HG03060 (cell line): ENCODE results near the gene STAG1.
"Not testable (repeated sequence)": the region's sequence is repeated elsewhere in the genome, so short reads cannot be mapped to it uniquely, and the experiment has no call there.

Experiments
- ATAC-seq: cut with Tn5 transposase; IDR thresholded peaks from one replicate; pipeline ENCODE4 v1.9.1; 2021; ENCODE audit warnings: low read depth, moderate number of reproducible peaks; ENCODE audit not compliant: unreplicated experiment

STAG1 gene

DNA sequence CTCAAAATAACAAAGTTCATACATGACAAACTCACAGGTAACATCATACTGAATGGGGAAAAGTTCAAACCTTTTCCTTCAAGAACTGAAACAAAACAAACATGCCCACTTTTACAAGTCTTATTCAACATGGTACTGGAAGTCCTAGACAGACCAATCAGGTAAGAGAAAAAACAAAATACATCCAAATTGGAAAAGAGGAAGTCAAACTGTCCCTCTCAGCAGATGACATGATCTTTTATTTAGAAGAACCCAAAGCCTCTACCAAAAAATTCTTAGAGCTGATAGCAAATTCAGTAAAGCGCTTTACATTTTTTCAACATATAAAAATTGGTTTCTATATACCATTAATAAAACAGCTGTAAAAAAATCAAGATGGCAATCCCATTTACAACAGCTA is 219.4 kb downstream of the STAG1 start:
- ATAC-seq, result no peak

DNA sequence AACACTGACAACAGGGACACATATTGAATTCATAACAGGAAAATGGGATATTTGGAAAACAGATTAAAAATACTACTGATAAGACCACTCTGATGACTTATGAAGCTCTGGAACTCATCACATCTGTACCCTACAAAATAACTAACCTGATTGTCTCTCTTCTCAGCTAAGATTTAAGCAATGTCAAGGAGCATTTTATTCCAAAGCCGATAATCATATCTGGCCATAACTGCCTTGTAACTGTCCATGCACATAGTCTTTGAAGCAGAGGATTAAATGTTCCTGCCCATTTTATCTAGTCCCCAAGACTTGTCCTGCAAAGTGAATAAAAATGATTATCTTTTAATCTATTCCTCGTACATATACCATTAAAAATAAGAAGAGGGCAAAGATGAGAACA is 234.1 kb downstream of the STAG1 start:
- ATAC-seq, result no peak

DNA sequence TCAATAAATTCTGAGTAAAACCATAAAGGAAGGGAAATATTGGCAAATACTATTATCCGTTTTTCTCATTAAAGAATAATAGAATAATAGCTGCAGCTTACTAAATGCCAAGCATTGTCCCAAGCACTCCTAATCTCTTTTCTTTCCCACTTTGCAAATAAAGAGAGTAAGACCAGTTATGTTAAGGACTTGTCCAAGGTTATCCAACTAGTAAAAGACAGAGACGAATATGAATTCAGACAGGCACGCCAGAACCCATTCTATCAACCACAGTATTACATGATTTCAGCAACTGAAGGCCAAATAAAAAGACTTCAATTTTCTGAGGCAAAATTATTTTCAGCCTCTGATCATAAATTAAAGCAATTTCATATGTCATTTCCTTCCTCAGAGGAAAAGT is 235.5 kb downstream of the STAG1 start:
- ATAC-seq, result no peak

DNA sequence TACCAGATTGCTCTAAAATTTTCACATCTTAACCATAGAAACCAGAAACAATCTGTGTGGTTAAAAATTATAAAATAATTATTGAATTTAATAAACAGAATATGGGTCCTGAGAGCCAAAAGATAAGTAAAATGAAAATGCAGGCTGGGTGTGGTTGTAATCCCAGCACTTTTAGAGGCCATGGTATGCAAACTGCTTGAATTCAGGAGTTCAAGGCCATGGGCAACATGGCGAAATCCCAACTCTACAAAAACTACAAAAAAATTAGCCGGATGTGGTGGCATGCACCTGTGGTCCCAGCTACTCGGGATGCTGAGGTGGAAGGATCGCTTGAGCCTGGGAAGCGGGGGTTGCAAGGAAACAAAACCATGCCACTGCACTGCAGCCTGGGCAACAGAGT is 236.1 kb downstream of the STAG1 start:
- ATAC-seq, result no peak

DNA sequence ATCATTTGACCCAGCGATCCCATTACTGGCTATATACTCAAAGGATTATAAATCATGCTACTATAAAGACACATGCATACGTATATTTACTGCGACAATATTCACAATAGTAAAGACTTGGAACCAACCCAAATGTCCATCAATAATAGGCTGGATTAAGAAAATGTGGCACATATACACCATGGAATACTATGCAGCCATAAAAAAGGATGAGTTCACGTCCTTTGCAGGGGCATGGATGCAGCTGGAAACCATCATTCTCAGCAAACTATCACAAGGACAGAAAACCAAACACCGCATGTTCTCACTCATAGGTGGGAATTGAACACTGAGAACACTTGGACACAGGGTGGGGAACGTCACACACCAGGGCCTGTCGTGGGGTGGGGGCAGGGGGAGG is 237.6 kb downstream of the STAG1 start:
- ATAC-seq, result not testable (repeated sequence)

DNA sequence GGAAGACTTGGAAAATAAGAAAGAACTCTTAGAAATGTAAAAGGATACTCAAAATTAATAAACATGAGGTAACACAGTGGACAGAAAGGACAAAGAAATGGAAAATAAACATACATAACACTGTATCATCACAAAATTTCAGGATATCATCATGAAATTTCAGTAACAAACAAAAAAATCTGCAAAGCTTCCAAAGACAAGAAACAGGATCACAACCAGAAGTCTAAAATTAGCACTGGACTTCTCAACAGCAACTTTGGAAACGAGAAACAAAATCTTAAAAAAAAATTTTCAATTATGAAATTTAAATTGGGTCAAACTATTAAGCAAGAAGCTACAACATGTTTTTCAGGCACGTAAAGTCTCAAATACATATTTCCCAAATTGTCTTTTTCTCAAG is 238.8 kb downstream of the STAG1 start:
- ATAC-seq, result no peak

DNA sequence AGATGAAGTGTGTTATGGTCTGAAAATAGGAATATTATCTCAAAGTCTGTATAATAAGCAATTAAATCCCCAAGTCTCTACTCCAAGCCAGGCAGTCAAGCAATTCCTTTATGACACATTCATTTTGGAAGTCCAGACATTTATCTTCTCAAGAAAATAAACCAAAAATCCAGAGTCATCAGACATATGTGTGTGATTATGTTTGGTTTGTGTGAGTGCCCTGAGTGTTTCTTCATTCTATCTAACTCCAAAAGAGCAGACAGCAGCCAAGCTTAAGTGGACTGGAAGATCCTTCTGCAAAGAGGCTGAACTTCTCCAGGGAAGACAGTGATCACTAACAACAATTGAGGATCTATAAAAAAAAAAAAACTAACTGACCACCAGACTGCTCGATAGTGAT is 239.8 kb downstream of the STAG1 start:
- no peak for ATAC-seq

DNA sequence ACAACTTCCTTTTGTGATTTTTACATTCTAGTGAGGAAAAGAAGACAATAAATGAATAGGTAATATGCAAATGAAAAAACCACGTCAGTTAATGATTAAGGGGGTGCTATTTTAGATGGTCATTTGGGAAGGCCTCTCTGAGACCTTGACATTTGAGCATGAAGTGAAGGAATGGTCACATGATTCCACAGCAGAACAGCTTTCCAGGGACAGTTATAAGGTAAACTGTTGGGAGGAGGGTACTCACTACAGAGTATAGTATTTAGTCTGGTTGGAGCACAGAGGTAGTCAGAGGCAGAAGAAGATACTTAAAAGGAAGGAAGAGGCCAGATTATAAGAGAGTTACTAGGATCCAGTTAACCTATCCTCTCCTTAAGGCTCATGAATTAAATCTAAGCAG is 246.5 kb downstream of the STAG1 start:
- ATAC-seq, result no peak

DNA sequence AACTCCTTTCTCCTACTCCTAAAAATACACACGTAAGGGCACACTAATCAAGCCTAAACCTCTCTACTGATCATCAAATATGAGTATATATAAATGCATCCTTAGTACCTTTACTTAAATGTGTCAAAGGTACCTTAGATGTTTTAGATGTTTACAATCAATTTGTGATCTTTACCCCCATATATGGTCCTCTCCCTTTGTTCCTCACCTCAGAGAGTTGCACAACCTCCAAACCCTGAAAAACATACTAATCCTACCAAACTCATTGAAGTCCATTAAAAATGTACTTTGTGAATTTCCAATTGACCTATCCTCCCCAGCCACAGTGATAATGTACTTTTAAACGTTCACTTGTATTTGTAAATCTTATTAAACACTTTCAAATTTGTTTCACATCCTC is 249.1 kb downstream of the STAG1 start:
- no peak for ATAC-seq

DNA sequence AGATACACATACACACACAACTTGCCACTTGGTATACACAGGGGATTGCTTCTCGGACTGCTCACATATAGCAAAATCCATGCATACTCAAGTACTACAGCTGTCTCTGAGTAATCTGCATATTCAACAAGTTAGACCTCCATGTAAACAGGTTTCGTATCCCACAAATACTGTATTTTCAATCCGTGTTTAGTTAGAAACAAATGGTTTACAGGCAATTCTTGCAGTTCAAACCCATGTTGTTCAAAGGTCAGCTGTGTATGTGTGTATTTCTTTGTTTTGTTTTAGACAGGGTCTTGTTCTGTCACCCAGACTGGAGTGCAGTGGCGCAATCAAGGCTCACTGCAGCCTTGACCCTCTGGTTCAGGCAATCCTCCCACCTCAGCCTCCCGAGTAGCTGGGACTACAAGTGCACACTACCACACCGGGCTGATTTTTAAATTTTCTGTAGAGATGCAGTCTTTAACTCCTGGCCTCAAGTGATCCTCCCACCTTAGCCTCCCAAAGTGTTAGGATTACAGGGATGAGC is 253.2 kb downstream of the STAG1 start:
- no peak for ATAC-seq

DNA sequence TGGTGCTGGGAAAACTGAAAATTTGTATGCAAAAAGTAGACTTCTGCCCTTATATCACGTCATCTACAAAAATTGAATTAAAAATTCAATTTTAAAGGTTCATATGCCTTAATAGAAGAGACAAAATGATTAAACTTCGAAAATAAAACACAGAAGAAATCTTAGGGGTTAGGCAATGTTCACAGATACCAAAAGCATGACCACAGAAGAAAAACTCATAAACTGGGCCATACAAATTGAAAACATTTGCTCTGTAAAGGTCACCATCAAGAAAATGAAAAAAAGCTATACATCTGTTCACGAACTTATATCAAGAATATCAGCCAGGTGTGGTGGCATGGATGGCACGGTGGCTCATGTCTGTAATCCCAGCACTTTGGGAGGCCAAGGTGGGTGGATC is 257.0 kb downstream of the STAG1 start:
- ATAC-seq, result no peak

DNA sequence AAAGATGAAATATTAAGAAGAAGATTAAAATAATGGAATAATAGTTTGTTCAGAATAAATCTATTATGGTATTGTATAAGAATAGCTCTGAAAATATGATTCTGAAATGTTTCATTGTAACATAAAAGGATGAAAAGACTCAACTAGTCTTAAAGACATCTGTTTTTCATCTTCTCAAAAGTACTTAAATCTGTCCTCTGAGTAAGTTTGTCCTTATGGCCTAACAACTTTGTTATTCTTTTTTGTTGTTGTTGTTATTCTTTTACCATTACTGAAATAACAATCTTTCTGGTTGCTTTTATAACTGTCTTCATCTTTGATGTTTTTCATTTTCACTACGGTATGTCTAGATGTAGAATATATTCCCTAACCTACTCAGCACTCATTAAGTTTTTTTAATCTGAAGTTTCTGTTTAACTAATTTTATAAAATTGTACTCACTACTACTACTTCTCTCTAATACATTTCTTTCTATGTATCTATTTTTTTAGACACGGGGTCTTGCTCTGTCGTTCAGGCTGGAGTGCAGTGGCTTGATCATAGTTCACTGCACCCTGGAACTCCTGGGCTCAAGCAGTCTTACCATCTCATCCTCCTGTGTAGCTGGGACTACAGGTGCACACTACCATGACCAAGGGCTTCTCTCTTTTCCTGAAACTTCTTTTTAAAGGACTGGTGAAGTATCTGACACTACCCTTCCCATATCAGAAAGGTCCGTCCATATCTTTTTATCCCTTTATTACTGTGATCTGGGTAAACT is 261.4 kb downstream of the STAG1 start:
- ATAC-seq, result no peak

DNA sequence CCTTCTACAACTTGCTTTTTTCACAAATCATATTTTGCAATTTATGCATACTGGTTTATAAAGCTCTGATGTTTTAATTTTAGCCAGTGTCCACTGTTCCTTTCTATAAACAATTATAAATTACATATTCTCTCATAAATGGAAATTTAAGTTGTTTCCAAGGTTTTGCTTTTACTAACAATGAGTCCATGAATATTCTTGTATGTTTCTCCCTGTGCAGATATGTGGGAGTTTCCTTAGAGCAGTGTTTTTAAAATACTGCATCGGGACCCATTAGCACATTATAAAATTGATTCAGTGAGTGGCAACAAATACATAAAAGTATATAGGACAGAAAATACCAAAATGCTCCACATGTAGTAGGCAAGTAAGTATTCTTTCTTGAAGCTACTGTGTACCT is 266.4 kb downstream of the STAG1 start:
- no peak for ATAC-seq

DNA sequence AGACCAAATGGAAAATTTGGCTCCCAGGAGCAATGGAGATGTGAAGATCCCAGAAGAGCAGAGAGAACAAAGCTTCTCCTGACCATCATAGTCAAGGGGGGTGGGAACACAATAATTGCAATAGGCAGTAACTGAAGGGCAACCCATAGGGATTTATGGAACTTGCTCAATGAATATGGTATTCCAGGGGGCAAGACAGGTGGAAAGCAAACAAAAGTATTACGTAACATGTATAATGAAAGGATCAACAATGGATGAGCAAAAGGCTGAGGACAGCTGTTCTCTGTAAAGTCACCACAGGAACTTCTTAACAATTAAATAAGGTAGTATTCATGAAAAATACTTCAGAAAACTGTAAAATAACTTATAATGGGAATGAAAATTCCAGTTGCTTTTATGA is 275.9 kb downstream of the STAG1 start:
- ATAC-seq, result no peak

DNA sequence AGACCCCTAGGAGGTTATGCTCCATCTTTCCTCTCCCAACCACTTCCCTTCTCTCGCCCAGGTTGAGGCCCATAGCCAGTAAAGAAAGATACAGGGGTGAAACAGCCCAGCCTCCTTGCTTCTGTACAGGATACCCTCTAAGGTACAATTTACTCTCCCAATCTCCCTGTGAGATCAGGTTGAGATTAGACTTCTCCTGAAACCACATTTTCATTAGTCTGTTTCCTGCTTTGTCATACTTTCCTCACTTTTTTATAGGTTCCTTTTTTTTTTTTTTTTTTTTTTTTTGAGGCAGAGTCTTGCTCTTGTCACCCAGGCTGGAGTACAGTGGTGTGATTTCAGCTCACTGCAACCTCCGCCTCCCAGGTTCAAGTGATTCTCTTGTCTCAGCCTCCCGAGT is 277.3 kb downstream of the STAG1 start:
- ATAC-seq, result not testable (repeated sequence)

DNA sequence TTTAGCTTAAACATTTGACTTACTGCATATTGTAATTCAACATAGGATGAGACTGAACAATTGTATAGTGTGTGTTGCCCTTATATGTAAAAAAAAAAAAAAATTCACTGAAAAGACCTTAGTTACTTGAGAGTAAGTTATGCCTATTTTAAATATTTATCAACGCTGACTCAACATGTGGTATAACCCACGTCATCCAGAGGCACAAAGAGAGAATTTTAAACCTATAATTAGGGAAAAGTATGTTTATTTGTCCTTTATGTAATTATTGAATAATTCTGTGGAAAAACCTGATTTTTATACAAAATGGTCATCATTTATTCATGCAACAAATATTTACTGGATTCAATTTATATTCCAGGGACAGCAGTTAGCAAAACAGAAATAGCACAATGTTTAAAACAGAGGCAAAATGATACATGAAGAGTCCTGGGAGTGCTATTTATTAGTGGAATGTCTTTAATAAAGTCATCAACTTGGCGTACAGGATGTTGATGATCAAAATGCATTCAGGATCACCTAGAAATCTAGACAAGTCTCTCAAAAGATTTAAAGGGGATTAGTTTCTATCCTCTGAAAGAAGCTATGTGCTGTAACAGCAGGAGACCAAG is 278.4 kb downstream of the STAG1 start:
- no peak for ATAC-seq

DNA sequence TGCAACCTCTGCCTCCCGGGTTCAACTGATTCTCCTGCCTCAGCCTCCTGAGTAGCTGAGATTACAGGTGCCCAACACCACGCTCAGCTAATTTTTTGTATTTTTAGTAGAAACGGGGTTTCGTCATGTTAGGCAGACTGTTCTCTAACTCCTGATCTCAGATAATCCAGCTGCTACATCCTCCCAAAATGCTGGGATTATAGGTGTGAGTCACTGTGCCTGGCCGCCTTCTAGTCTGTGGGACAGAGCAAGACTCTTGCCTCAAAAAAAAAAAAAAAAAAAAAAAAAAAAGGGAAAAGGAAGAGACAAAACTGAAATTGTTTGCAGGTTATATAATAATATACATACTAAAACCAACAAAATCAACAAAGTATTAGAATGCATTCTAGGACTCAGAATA is 286.9 kb downstream of the STAG1 start:
- ATAC-seq, result no peak

DNA sequence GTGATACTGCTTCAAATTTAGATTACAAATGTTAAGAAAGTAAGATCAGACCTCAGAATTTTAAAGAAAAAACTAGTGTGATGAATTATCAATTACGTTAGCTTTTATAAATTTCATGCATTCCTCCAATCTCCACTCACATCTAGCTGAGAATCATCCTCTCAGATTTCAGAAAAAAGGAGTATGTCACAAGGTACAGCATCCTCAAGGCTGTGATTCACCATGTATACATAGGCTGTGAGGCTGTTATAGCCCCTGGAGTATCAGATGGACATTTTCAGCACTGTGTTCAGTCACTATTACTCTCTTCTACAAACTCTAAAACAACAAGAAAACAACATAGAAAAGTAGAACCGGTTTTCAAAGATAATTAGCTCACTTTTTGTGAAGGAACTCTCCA is 287.7 kb downstream of the STAG1 start:
- no peak for ATAC-seq

DNA sequence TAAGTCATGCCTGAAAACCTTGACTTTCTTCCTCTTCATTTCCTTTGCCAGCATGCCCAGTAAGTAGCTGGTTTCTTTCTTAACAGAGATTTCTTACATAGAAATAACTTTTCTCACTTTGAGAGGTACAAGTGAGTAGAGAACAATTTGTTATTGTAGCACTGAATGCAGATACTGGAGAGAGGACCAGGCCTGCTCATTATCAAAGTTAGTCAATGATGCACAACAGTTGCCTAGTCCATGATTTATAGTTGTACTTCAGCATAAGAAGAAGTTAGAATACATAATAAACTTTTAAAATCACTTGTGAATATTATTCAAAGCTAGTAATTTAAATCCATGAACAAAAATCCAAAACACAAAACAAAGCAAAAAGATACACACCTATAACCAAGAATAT is 289.0 kb downstream of the STAG1 start:
- ATAC-seq, result no peak

DNA sequence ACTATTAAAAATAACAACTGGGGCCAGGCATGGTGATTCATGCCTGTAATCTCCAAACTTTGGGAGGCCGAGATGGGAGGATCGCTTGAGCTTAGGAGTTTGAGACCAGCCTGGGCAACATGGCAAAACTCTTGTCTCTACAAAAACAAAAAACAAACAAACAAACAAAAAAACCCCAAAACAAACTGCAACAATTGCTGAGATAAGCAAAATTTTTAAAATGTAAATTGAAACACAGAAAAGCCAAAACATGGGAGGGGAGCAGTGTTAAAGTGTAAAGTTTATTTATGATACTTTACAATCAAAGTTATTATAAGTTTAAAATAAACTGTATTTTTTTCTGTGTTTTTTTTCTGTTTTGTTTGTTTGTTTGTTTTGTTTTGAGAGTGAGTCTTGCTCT is 294.4 kb downstream of the STAG1 start:
- no peak for ATAC-seq

DNA sequence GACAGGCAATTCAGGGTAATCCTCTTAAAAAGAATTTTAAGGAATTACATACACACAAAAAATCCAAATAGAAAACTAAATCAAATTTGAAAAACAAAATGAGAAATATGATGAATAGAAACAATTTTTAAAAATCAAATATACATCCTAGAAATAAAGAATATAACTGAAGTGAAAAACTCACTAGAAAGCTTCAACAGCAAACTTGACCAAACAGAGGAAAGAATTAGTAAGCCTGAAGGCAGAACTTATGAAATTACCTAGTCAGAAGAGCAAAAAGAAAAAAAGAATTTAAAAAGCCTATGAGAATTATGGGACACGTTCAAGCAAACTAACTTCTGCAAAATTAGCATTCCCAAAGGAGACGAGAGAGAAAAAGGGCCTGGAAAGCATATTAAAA is 296.0 kb downstream of the STAG1 start:
- no peak for ATAC-seq

DNA sequence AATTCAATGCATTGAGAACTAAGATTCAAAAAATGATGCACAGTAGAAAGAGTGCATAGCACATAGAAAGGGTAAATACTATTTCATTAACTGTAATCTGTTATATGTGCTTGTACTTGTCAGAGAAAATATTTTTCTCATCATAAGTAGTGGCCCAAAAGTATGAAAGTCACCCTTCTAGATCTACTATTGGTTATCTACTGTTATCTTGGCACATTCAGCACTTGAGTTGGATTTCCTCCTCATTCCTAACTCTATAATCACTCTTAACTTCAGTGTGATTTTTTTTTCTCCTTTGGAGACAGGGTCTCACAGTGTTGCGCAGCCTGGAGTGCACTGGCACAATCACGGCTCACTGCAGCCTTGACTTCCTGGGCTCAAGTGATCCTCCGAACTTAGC is 307.6 kb downstream of the STAG1 start:
- no peak for ATAC-seq
